ENCODE measurements around the gene NCSTN. TPM values are rescaled to one million over a fixed set of nuclear protein-coding genes. Genes with fewer than 3 reads are reported as not detected.

The NCSTN gene
- total RNA-seq, 6 experiments from 2014 or later = 133 to 154 (median 145) TPM

GRCh38 chr1:160367934-160368923 lies 25.0 kb downstream of the NCSTN start:
- H3K4me3 Mint-ChIP-seq = no peak overlapping the region
- no peak for DNase-seq
- H3K27ac Mint-ChIP-seq = no peak overlapping the region
- no peaks in the 10 kb centered on the region for H3K36me3 Mint-ChIP-seq (ENCODE audit: low read depth)
- peaks cover 22% of the 10 kb centered on the region for H3K27me3 Mint-ChIP-seq (ENCODE audit: insufficient read depth)
- H3K4me1 Mint-ChIP-seq (ENCODE audit: low read depth) = no peaks in the 10 kb centered on the region
- no peak for TF ChIP-seq CTCF (IDR thresholded peaks at IDR 0.05)
- no peaks in the 10 kb centered on the region for H3K9me3 Mint-ChIP-seq

DNA sequence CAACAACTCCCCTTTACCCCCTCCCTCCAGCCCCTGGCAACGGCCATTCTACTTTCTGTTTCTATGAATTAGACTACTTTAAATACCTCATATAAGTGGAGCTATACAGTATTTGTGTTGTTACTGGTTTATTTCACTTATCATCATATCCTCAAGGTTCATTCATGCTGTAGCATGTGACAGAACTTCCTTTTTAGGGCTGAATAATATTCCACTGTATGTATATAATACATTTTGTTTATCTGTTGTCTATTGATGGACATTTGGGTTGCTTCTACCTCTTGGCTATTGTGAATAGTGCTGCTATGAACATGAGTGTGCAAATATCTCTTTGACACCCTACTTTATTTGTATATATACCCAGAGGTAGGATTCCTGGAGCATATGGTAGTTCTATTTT lies 25.9 kb downstream of the NCSTN start:
- no peak overlapping the region for H3K4me3 Mint-ChIP-seq
- peaks cover 27% of the 10 kb centered on the region for H3K27me3 Mint-ChIP-seq (ENCODE audit: insufficient read depth)
- no peak for DNase-seq
- no peak overlapping the region for H3K27ac Mint-ChIP-seq
- TF ChIP-seq CTCF (IDR thresholded peaks at IDR 0.05) = no peak
- H3K9me3 Mint-ChIP-seq = no peaks in the 10 kb centered on the region
- no peaks in the 10 kb centered on the region for H3K4me1 Mint-ChIP-seq (ENCODE audit: low read depth)
- H3K36me3 Mint-ChIP-seq (ENCODE audit: low read depth) = no peaks in the 10 kb centered on the region

- H3K9me3 Mint-ChIP-seq = no peaks in the 10 kb centered on the region
- no peak overlapping the region for H3K4me3 Mint-ChIP-seq
- no peak for DNase-seq
- H3K27me3 Mint-ChIP-seq (ENCODE audit: insufficient read depth) = peaks cover 30% of the 10 kb centered on the region
- no peaks in the 10 kb centered on the region for H3K36me3 Mint-ChIP-seq (ENCODE audit: low read depth)
- H3K4me1 Mint-ChIP-seq (ENCODE audit: low read depth) = peaks cover 7% of the 10 kb centered on the region
- no peak overlapping the region for H3K27ac Mint-ChIP-seq
- TF ChIP-seq CTCF (IDR thresholded peaks at IDR 0.05) = no peak
Observed at GRCh38 chr1:160370561-160371345, 27.6 kb downstream of the NCSTN start.

DNA sequence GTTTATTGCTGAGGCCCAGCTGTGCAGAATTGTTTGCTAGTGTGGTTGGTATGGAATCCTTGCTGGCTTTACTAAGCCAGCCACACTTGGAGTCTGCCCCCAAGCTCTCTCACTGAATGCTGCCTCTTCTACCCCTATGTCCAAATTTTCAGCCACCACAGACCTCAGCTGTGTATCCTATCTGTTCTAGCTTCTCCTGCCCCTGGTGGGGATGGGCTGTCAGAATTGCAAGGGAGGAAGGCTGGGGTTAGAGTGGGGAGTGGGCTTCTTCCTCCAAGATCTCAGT lies 28.1 kb downstream of the NCSTN start:
- Mint-ChIP-seq H3K27ac (no peak overlapping the region), H3K4me1 (ENCODE audit: low read depth) (peaks cover 12% of the 10 kb centered on the region), H3K36me3 (ENCODE audit: low read depth) (no peaks in the 10 kb centered on the region), H3K4me3 (no peak overlapping the region), H3K27me3 (ENCODE audit: insufficient read depth) (peaks cover 28% of the 10 kb centered on the region), H3K9me3 (no peaks in the 10 kb centered on the region)
- no peak for TF ChIP-seq CTCF (IDR thresholded peaks at IDR 0.05)
- no peak for DNase-seq

GRCh38 chr1:160371756-160372155 lies 28.6 kb downstream of the NCSTN start:
- H3K4me1 Mint-ChIP-seq (ENCODE audit: low read depth) = peaks cover 17% of the 10 kb centered on the region
- H3K27ac Mint-ChIP-seq = no peak overlapping the region
- no peak overlapping the region for H3K4me3 Mint-ChIP-seq
- H3K36me3 Mint-ChIP-seq (ENCODE audit: low read depth) = no peaks in the 10 kb centered on the region
- no peaks in the 10 kb centered on the region for H3K9me3 Mint-ChIP-seq
- peaks cover 28% of the 10 kb centered on the region for H3K27me3 Mint-ChIP-seq (ENCODE audit: insufficient read depth)
- DNase-seq = no peak
- no peak for TF ChIP-seq CTCF (IDR thresholded peaks at IDR 0.05)

Data from HFFc6 (cell line).